IMR-90 (cell line): ENCODE data around the gene KCNMA1. TPM values are rescaled to one million over a fixed set of nuclear protein-coding genes. Genes with fewer than 3 reads are reported as not detected.
A peak's percentile ranks its signal among the peaks of the same experiment; 100 is the strongest.

Experiments used
- ATAC-seq: fragments of 200-7000 bp; cut with Tn5 transposase; 2 replicates; pipeline ENCODE4 v1.9.1; 2020; ENCODE audit warnings: low read depth, mild to moderate bottlenecking, moderate library complexity
- BruUV-seq: library from RNA; stranded (reverse); fragments of 400-500 nt; replicated peaks from 2 replicates; lab custom pipeline; 2021; lab: Mats Ljungman, UMichigan
- CTCF ChIA-PET: fragments of 300-600 bp; formaldehyde crosslinking; extraction: SDS; loops from one replicate; lab custom pipeline; 2021; ENCODE audit warnings: antibody characterized with exemption; lab: Yijun Ruan, JAX
- POLR2A ChIA-PET: fragments of 300-600 bp; sonication (Branson Sonifier 250); formaldehyde crosslinking; loops from one replicate; lab custom pipeline; 2022; ENCODE audit warnings: antibody characterized with exemption; ENCODE audit not compliant: unreplicated experiment; lab: Charles Lee
- DNase-seq: peaks from one replicate; pipeline ENCODE4 v3.0.0; 2013
- H2AFZ ChIP-seq: replicated peaks from 2 replicates; pipeline ENCODE3; 2013; ENCODE audit warnings: low read length, mild to moderate bottlenecking; ENCODE audit not compliant: poor library complexity
- H2AK5ac ChIP-seq: 2 replicates; pipeline ENCODE4 v1.6.1; 2013; ENCODE audit warnings: low read depth, low read length, inconsistent platforms
- H2AK9ac ChIP-seq: replicated peaks from 2 replicates; pipeline ENCODE3; 2013; ENCODE audit warnings: mild to moderate bottlenecking, low read depth, low read length, moderate library complexity; ENCODE audit not compliant: poor library complexity
- H2BK120ac ChIP-seq: 2 replicates; pipeline ENCODE4 v1.6.1; 2013; ENCODE audit warnings: low read depth, low read length, inconsistent platforms
- H2BK15ac ChIP-seq: 3 replicates; pipeline ENCODE4 v1.6.1; 2013; ENCODE audit warnings: low read depth, low read length, inconsistent platforms
- H2BK20ac ChIP-seq: 2 replicates; pipeline ENCODE4 v1.6.1; 2013; ENCODE audit warnings: low read depth, mild to moderate bottlenecking, inconsistent platforms, low read length, moderate library complexity
- H2BK5ac ChIP-seq: 2 replicates; pipeline ENCODE4 v1.6.1; 2013; ENCODE audit warnings: mild to moderate bottlenecking, low read depth, low read length, inconsistent platforms; ENCODE audit not compliant: poor library complexity, severe bottlenecking
- H3K14ac ChIP-seq: replicated peaks from 2 replicates; pipeline ENCODE4 v1.6.1; 2013; ENCODE audit warnings: low read depth, low read length, inconsistent platforms
- H3K18ac ChIP-seq: 2 replicates; pipeline ENCODE4 v1.6.1; 2013; ENCODE audit warnings: low read depth, low read length, control low read depth
- H3K23ac ChIP-seq: 2 replicates; pipeline ENCODE4 v1.6.1; 2013; ENCODE audit warnings: low read depth, low read length, inconsistent platforms
- H3K27ac ChIP-seq: 2 replicates; pipeline ENCODE4 v1.5.1; 2013; ENCODE audit warnings: mild to moderate bottlenecking, control low read depth, low read length; ENCODE audit not compliant: insufficient read depth
- H3K27me3 ChIP-seq: 2 replicates; pipeline ENCODE4 v1.6.1; 2013; ENCODE audit warnings: low read length; ENCODE audit not compliant: control insufficient read depth, insufficient read depth
- H3K36me3 ChIP-seq: 2 replicates; pipeline ENCODE4 v1.6.1; 2013; ENCODE audit warnings: low read length, mixed read lengths; ENCODE audit not compliant: control insufficient read depth, insufficient read depth
- H3K4ac ChIP-seq: 2 replicates; pipeline ENCODE4 v1.6.1; 2013; ENCODE audit warnings: low read depth, low read length, inconsistent platforms
- H3K4me1 ChIP-seq: 2 replicates; pipeline ENCODE4 v1.6.1; 2013; ENCODE audit warnings: low read length, mixed read lengths; ENCODE audit not compliant: control insufficient read depth, insufficient read depth
- H3K4me2 ChIP-seq: 2 replicates; pipeline ENCODE4 v1.6.1; 2013; ENCODE audit warnings: low read depth, mild to moderate bottlenecking, control low read depth, low read length, moderate library complexity
- H3K4me3 ChIP-seq: 2 replicates; pipeline ENCODE4 v1.5.1; 2013; ENCODE audit warnings: low read depth, mild to moderate bottlenecking, control low read depth, low read length, moderate library complexity; ENCODE audit not compliant: insufficient read depth
- H3K56ac ChIP-seq: 2 replicates; pipeline ENCODE4 v1.6.1; 2013; ENCODE audit warnings: low read length, inconsistent platforms; ENCODE audit not compliant: insufficient read depth; ENCODE audit errors: extremely low read depth
- H3K79me1 ChIP-seq, 2 experiments: 2 replicates each; pipeline ENCODE4 v1.6.1; 2013; ENCODE audit warnings: low read length in 2 of 2, inconsistent platforms in 1 of 2, low read depth in 1 of 2
- H3K9ac ChIP-seq: 2 replicates; pipeline ENCODE4 v1.6.1; 2013; ENCODE audit warnings: low read depth, low read length, control low read depth
- H3K9me1 ChIP-seq: 2 replicates; pipeline ENCODE4 v1.6.1; 2013; ENCODE audit warnings: low read length, inconsistent platforms; ENCODE audit not compliant: insufficient read depth
- H3K9me3 ChIP-seq: 2 replicates; pipeline ENCODE4 v1.6.1; 2013; ENCODE audit warnings: low read length; ENCODE audit not compliant: control insufficient read depth, insufficient read depth
- H4K20me1 ChIP-seq: 2 replicates; pipeline ENCODE4 v1.6.1; 2013; ENCODE audit warnings: low read length, inconsistent platforms; ENCODE audit not compliant: insufficient read depth
- H4K5ac ChIP-seq: 2 replicates; pipeline ENCODE4 v1.6.1; 2013; ENCODE audit warnings: mild to moderate bottlenecking, low read depth, low read length, control low read depth
- H4K8ac ChIP-seq, 2 experiments: 2 replicates each; pipeline ENCODE4 v1.6.1; 2013; ENCODE audit warnings: low read depth in 2 of 2, low read length in 2 of 2, control low read depth in 1 of 2, inconsistent platforms in 1 of 2
- H4K91ac ChIP-seq: 2 replicates; pipeline ENCODE4 v1.6.1; 2013; ENCODE audit warnings: low read depth, low read length, inconsistent platforms; ENCODE audit not compliant: insufficient read depth
- BHLHE40 ChIP-seq: fragments of 150-350 bp; IDR thresholded peaks from 2 replicates; pipeline ENCODE4 v1.6.1; 2016; ENCODE audit warnings: mild to moderate bottlenecking, low read depth, low read length
- CEBPB ChIP-seq: IDR thresholded peaks from 2 replicates; pipeline ENCODE4 v1.6.1; 2012; ENCODE audit warnings: low read depth, low read length, improper control_type of control experiment
- MAFK ChIP-seq: IDR thresholded peaks from 2 replicates; pipeline ENCODE4 v1.6.1; 2012; ENCODE audit warnings: low read depth, low read length, improper control_type of control experiment
- MAZ ChIP-seq: IDR thresholded peaks from 2 replicates; pipeline ENCODE4 v1.6.1; 2012; ENCODE audit warnings: low read depth, mild to moderate bottlenecking, low read length, improper control_type of control experiment, moderate library complexity, borderline replicate concordance
- MXI1 ChIP-seq: IDR thresholded peaks from 2 replicates; pipeline ENCODE4 v1.6.1; 2012; ENCODE audit warnings: low read depth, mild to moderate bottlenecking, low read length, moderate library complexity, borderline replicate concordance
- NFE2L2 ChIP-seq: fragments of 150-350 bp; IDR thresholded peaks from 2 replicates; pipeline ENCODE4 v1.6.1; 2016; ENCODE audit warnings: low read depth, mild to moderate bottlenecking, low read length
- POLR2A ChIP-seq: IDR thresholded peaks from 2 replicates; pipeline ENCODE4 v1.6.1; 2012; ENCODE audit warnings: mild to moderate bottlenecking, low read depth, low read length
- RAD21 ChIP-seq: IDR thresholded peaks from 2 replicates; pipeline ENCODE4 v1.6.1; 2012; ENCODE audit warnings: low read length, improper control_type of control experiment
- RFX5 ChIP-seq: IDR thresholded peaks from 2 replicates; pipeline ENCODE4 v1.8.0; 2012; ENCODE audit warnings: low read depth, mild to moderate bottlenecking, low read length, moderate library complexity
- SMC3 ChIP-seq: fragments of 150-350 bp; IDR thresholded peaks from 2 replicates; pipeline ENCODE4 v1.6.1; 2016; ENCODE audit warnings: low read depth, mild to moderate bottlenecking, antibody characterized with exemption, low read length, moderate library complexity
- WGBS, 2 experiments: methylation state at CpG; one replicate each; pipeline versions ENCODE4 v1.1.5 to v1.1.7; 2013; ENCODE audit warnings: missing lambda C conversion rate in 2 of 2; ENCODE audit not compliant: insufficient read length in 1 of 2; ENCODE audit errors: extremely low coverage in 2 of 2; 5-methylcytosine and 5-hydroxymethylcytosine counted together
- dilution Hi-C: fragments of 300-500 bp; cut with HindIII; formaldehyde crosslinking; loops from one replicate; pipeline ENCODE4 v1.14.3; 2018; ENCODE audit warnings: low sequenced_read_pairs; ENCODE audit not compliant: unreplicated experiment
- in situ Hi-C: fragments of 300-500 bp; cut with MboI; formaldehyde crosslinking; loops from 3 replicates; pipeline ENCODE4 v1.14.3; 2019; ENCODE audit warnings: low sequenced_read_pairs, inconsistent platforms, mixed read lengths
- intact Hi-C: fragments of 100-400 bp; cut with micrococcal nuclease; formaldehyde crosslinking; loops from 2 replicates; pipeline ENCODE4 v1.10.0; 2022
- polyA plus RNA-seq, 3 experiments: library from polyadenylated mRNA; depleted of rRNA; stranded (reverse); fragments of >200 nt; gene quantifications; 2 replicates each; pipeline ENCODE4 v1.2.3, GENCODE V29; 2012; ENCODE audit warnings: low replicate concordance in 1 of 3
- total RNA-seq: library from RNA; depleted of rRNA; stranded (reverse); fragments of >200 nt; gene quantifications from 2 replicates; pipeline ENCODE4 v1.2.3, GENCODE V29; 2012
- TF ChIP-seq, protein P1 (sequence below): conservative IDR thresholded peaks from 2 replicates; pipeline ENCODE4 v1.5.1; 2012; ENCODE audit warnings: mild to moderate bottlenecking, low read depth, low read length, improper control_type of control experiment
- TF ChIP-seq, protein P2 (sequence below): fragments of 150-350 bp; IDR thresholded peaks from 2 replicates; pipeline ENCODE4 v1.6.1; 2016; ENCODE audit warnings: low read depth, mild to moderate bottlenecking, low read length, moderate library complexity, borderline replicate concordance

KCNMA1 gene
- total and polyA plus RNA-seq, 2 of the 4 experiments (the other 2 are of a cell fraction), result 25.6 to 29.6 TPM

DNA sequence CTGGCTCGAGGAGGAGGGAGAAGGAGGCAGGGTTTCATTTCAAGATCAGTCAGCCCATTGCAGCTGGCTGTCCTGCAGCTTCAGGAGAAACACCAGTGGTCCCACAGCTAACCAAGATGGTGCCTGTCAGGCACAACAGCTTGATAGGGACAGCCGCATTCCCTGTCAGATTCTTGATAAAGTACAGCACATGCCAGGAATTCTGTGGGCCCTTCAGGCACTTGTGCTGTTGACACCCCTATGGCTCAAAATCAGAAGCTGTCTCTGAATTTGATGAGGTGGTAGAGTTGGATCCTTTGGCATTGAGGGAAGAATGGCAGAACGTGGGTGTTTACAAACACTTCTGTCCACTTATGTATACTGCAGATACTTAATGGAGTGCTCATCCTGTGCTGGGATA, 354.3 kb downstream of the KCNMA1 start:
- Histone ChIP-seq H3K27me3 (no peaks in the 10 kb centered on the region; the same call in 1 of the 2 replicates), H3K4me3 (no peak overlapping the region), H2AK9ac (no peak overlapping the region), H3K4me1 (peaks cover 2% of the 10 kb centered on the region; the same call in 1 of the 2 replicates), H4K20me1 (no peaks in the 10 kb centered on the region), H3K79me1 (no peaks in the 10 kb centered on the region), H4K8ac (no peak overlapping the region), H3K9me1 (no peaks in the 10 kb centered on the region), H2BK20ac (no peak overlapping the region), H3K9me3 (no peaks in the 10 kb centered on the region), H3K23ac (no peak overlapping the region), H4K91ac (no peak overlapping the region), H2BK15ac (no peak overlapping the region; the same call in 2 of the 3 replicates), H2AFZ (peak overlapping the region; percentile 3), H3K18ac (no peak overlapping the region), H4K5ac (no peak overlapping the region), H3K9ac (no peak overlapping the region), H3K4me2 (no peak overlapping the region), H3K56ac (no peak overlapping the region), H3K14ac (peak overlapping the region; percentile 5; the same call in 1 of the 2 replicates), H2BK120ac (peak overlapping the region; percentile 18; the same call in 1 of the 2 replicates), H2AK5ac (no peak overlapping the region; the same call in 1 of the 2 replicates), H3K36me3 (no peaks in the 10 kb centered on the region), H3K4ac (no peak overlapping the region), H3K27ac (no peak overlapping the region), H2BK5ac (no peak overlapping the region)
- ATAC-seq, result peak; percentile 40; the same call in 1 of the 2 replicates
- WGBS, 2 experiments, result 86% methylated on average over 1 of the region's 3 CpGs; no CpG with 5 or more reads in 1 of the 2 experiments
- CTCF ChIA-PET, result no interaction called here
- BruUV-seq, result no TSS peak
- DNase-seq, result no peak
- POLR2A ChIA-PET, result no interaction called here
- intact Hi-C loops (no loop called here), in situ Hi-C loops (no loop called here), dilution Hi-C loops (no loop called here)
- TF ChIP-seq RFX5 (no peak), NFE2L2 (no peak), POLR2A (no peak), SMC3 (no peak), MXI1 (no peak), CEBPB (no peak), MAFK (no peak), MAZ (no peak), BHLHE40 (no peak), RAD21 (no peak)
- TF ChIP-seq, protein P1, sequence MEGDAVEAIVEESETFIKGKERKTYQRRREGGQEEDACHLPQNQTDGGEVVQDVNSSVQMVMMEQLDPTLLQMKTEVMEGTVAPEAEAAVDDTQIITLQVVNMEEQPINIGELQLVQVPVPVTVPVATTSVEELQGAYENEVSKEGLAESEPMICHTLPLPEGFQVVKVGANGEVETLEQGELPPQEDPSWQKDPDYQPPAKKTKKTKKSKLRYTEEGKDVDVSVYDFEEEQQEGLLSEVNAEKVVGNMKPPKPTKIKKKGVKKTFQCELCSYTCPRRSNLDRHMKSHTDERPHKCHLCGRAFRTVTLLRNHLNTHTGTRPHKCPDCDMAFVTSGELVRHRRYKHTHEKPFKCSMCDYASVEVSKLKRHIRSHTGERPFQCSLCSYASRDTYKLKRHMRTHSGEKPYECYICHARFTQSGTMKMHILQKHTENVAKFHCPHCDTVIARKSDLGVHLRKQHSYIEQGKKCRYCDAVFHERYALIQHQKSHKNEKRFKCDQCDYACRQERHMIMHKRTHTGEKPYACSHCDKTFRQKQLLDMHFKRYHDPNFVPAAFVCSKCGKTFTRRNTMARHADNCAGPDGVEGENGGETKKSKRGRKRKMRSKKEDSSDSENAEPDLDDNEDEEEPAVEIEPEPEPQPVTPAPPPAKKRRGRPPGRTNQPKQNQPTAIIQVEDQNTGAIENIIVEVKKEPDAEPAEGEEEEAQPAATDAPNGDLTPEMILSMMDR, result no peak
- TF ChIP-seq, protein P2, sequence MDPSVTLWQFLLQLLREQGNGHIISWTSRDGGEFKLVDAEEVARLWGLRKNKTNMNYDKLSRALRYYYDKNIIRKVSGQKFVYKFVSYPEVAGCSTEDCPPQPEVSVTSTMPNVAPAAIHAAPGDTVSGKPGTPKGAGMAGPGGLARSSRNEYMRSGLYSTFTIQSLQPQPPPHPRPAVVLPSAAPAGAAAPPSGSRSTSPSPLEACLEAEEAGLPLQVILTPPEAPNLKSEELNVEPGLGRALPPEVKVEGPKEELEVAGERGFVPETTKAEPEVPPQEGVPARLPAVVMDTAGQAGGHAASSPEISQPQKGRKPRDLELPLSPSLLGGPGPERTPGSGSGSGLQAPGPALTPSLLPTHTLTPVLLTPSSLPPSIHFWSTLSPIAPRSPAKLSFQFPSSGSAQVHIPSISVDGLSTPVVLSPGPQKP, result no peak
